Measurements from ENCODE around the gene LEO1.

- TF ChIP-seq FOXA1 (IDR thresholded peaks at IDR 0.05) (no peak), SP1 (IDR thresholded peaks at IDR 0.05) (no peak), CTBP1 (IDR thresholded peaks at IDR 0.05; ENCODE audit: borderline replicate concordance) (no peak), NFRKB (IDR thresholded peaks at IDR 0.05) (no peak)
Measured at GRCh38 chr15:51912528-51912927, 59.0 kb downstream of the LEO1 start.
